Calu3 (cell line): Measurements from ENCODE around the gene CDR2. TPM values are rescaled to one million over a fixed set of nuclear protein-coding genes. Genes with fewer than 3 reads are reported as not detected.

Source experiments
- BruUV-seq: library from RNA; stranded (reverse); fragments of 400-500 nt; replicated peaks from 2 replicates; lab custom pipeline; 2021; lab: Mats Ljungman, UMichigan
- CTCF ChIA-PET: fragments of 300-600 bp; sonication (Branson Sonifier 250); formaldehyde crosslinking; loops from one replicate; lab custom pipeline; 2022; ENCODE audit warnings: antibody characterized with exemption; lab: Charles Lee
- DNase-seq: peaks from one replicate; pipeline ENCODE4 v3.0.0; 2022
- H3K27ac Mint-ChIP-seq: one replicate; pipeline ENCODE4 v1.8.0; 2022; ENCODE audit warnings: mixed read lengths; ENCODE audit not compliant: unreplicated experiment
- H3K27me3 Mint-ChIP-seq: one replicate; pipeline ENCODE4 v1.8.0; 2022; ENCODE audit warnings: mixed read lengths; ENCODE audit not compliant: unreplicated experiment
- H3K36me3 Mint-ChIP-seq: one replicate; pipeline ENCODE4 v1.8.0; 2022; ENCODE audit warnings: mild to moderate bottlenecking, moderate library complexity, mixed read lengths; ENCODE audit not compliant: insufficient read depth, unreplicated experiment
- H3K4me1 Mint-ChIP-seq: one replicate; pipeline ENCODE4 v1.8.0; 2022; ENCODE audit warnings: mild to moderate bottlenecking, low read depth, mixed read lengths; ENCODE audit not compliant: unreplicated experiment
- H3K4me3 Mint-ChIP-seq: one replicate; pipeline ENCODE4 v1.8.0; 2022; ENCODE audit warnings: mild to moderate bottlenecking, low read depth, moderate library complexity, mixed read lengths; ENCODE audit not compliant: unreplicated experiment
- H3K9me3 Mint-ChIP-seq: one replicate; pipeline ENCODE4 v1.8.0; 2022; ENCODE audit warnings: low read depth, mixed read lengths; ENCODE audit not compliant: unreplicated experiment
- intact Hi-C: fragments of 100-400 bp; cut with micrococcal nuclease; formaldehyde crosslinking; loops from one replicate; pipeline ENCODE4 v1.10.0; 2022; ENCODE audit not compliant: unreplicated experiment
- total RNA-seq: library from RNA; stranded (reverse); gene quantifications from 2 replicates; pipeline ENCODE4 v1.2.3, GENCODE V29; 2022
- TF ChIP-seq, protein P1 (sequence below): fragments of 200-600 bp; IDR thresholded peaks from one replicate; pipeline ENCODE4 v1.8.0; 2022; ENCODE audit warnings: antibody characterized with exemption; ENCODE audit not compliant: unreplicated experiment

Gene CDR2
- total RNA-seq, 1 experiment from 2014 or later: 78.9 TPM

DNA sequence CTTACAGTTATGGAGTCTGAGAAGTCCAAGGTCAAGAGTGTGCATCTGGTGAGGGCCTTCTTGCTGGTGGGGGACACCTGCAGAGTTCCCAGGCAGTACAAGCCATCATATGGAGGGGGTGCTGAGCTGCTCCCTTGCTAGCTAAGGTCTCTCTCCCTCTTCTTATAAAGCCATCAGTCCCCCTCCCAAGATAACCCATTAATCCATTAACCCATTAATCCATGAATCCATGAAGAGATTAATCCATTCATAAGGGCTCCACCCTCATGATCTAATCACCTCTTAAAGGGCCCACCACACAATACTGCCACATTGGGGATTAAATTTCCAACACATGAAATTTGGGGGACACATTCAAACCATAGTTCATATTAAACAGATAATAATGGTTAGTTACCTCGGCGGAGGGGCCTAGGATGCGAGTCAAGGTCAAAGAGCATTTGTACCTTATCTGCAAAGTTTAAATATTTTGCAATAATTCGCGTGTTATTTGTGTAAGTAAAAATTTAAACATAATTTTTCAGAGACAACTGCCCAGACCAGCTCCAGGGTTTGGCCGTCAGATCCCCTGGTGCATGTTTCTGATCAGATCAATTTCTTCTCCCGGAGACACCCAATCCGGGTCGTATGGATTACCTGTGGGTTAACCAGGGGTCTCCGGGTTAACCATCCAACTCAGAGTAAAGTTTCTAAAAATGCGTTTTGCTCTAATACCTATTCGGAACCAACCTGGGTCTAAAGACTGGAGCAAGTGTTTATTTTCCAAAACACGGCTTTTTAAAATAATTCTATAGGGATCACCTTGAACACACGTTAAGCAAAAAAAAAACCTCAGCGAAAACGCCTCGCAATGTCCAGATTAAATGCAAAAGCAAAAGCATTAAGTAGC is 78.0 kb downstream of the CDR2 start:
- no peak for DNase-seq
- Mint-ChIP-seq H3K4me3 (peak overlapping the region; percentile 97), H3K27ac (peak overlapping the region; percentile 99), H3K9me3 (no peaks in the 10 kb centered on the region), H3K36me3 (peaks cover 40% of the 10 kb centered on the region), H3K27me3 (no peaks in the 10 kb centered on the region), H3K4me1 (peaks cover 22% of the 10 kb centered on the region)
- TF ChIP-seq, protein P1, sequence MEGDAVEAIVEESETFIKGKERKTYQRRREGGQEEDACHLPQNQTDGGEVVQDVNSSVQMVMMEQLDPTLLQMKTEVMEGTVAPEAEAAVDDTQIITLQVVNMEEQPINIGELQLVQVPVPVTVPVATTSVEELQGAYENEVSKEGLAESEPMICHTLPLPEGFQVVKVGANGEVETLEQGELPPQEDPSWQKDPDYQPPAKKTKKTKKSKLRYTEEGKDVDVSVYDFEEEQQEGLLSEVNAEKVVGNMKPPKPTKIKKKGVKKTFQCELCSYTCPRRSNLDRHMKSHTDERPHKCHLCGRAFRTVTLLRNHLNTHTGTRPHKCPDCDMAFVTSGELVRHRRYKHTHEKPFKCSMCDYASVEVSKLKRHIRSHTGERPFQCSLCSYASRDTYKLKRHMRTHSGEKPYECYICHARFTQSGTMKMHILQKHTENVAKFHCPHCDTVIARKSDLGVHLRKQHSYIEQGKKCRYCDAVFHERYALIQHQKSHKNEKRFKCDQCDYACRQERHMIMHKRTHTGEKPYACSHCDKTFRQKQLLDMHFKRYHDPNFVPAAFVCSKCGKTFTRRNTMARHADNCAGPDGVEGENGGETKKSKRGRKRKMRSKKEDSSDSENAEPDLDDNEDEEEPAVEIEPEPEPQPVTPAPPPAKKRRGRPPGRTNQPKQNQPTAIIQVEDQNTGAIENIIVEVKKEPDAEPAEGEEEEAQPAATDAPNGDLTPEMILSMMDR: no peak
- BruUV-seq: no TSS peak
- intact Hi-C loops: loop anchor here (1.0 to 2.0 kb wide), 3 partner anchors 60 to 101 kb away; no protein-coding TSS in a partner anchor
- CTCF ChIA-PET: interaction anchor here (0.5 to 2.1 kb wide), 8 partner anchors 18 to 106 kb away, joined by 3 to 15 read pairs (median 4); partner anchors contain the start of gene EEF2K

Other genes starting within 250 kb of the CDR2 start
- not detected in 2 replicates for gene SDR42E2, start 212.1 kb downstream of the CDR2 start, total RNA-seq
- gene EEF2K, start 168.3 kb downstream of the CDR2 start, total RNA-seq: 25.8 and 31.8 TPM in 2 replicates
- 95.2 and 96.4 TPM in 2 replicates for gene POLR3E, start 77.2 kb downstream of the CDR2 start, total RNA-seq
- gene NPIPB5, start 136.3 kb upstream of the CDR2 start, total RNA-seq: 262 and 293 TPM in 2 replicates